ENCODE results near the gene RNLS.

Gene RNLS

GRCh38 chr10:88423732-88424131, 159.4 kb downstream of the RNLS start:
- TF ChIP-seq GLIS3 (CRISPR knock-in tag; IDR thresholded peaks at IDR 0.05) (no peak), ISL1 (CRISPR knock-in tag; IDR thresholded peaks at IDR 0.05) (no peak), POU6F1 (CRISPR knock-in tag; IDR thresholded peaks at IDR 0.05; ENCODE audit: borderline replicate concordance, low read depth) (no peak), TSHZ2 (CRISPR knock-in tag; IDR thresholded peaks at IDR 0.05) (no peak), ARNTL (CRISPR knock-in tag; IDR thresholded peaks at IDR 0.05; ENCODE audit: borderline replicate concordance, low read depth) (no peak), SNAI2 (CRISPR knock-in tag; IDR thresholded peaks at IDR 0.05) (no peak), CREB5 (CRISPR knock-in tag; IDR thresholded peaks at IDR 0.05; ENCODE audit: low read depth) (no peak), ESRRG (CRISPR knock-in tag; IDR thresholded peaks at IDR 0.05) (no peak), PATZ1 (CRISPR knock-in tag; IDR thresholded peaks at IDR 0.05; ENCODE audit: borderline replicate concordance) (no peak), RARB (CRISPR knock-in tag; IDR thresholded peaks at IDR 0.05) (no peak), PPARA (CRISPR knock-in tag; IDR thresholded peaks at IDR 0.05; ENCODE audit: borderline replicate concordance) (no peak), CSRNP3 (CRISPR knock-in tag; IDR thresholded peaks at IDR 0.05) (no peak), TOX (CRISPR knock-in tag; IDR thresholded peaks at IDR 0.05; ENCODE audit: borderline replicate concordance) (no peak), ZNF70 (CRISPR knock-in tag; IDR thresholded peaks at IDR 0.05) (no peak)
- no peak for ATAC-seq

- TF ChIP-seq GLIS3 (CRISPR knock-in tag; IDR thresholded peaks at IDR 0.05) (no peak), ARNTL (CRISPR knock-in tag; IDR thresholded peaks at IDR 0.05; ENCODE audit: borderline replicate concordance, low read depth) (no peak), TCF4 (CRISPR knock-in tag; IDR thresholded peaks at IDR 0.05; ENCODE audit: borderline replicate concordance) (no peak), ZFP3 (CRISPR knock-in tag; IDR thresholded peaks at IDR 0.05) (no peak), RARB (CRISPR knock-in tag; IDR thresholded peaks at IDR 0.05) (no peak), BACH2 (CRISPR knock-in tag; IDR thresholded peaks at IDR 0.05; ENCODE audit: borderline replicate concordance) (no peak), ZNF70 (CRISPR knock-in tag; IDR thresholded peaks at IDR 0.05) (no peak), SNAI2 (CRISPR knock-in tag; IDR thresholded peaks at IDR 0.05) (no peak), ISL1 (CRISPR knock-in tag; IDR thresholded peaks at IDR 0.05) (no peak), CSRNP3 (CRISPR knock-in tag; IDR thresholded peaks at IDR 0.05) (no peak), ZFP30 (CRISPR knock-in tag; IDR thresholded peaks at IDR 0.05) (no peak), ZNF8 (CRISPR knock-in tag; IDR thresholded peaks at IDR 0.05) (no peak), ZC3H10 (CRISPR knock-in tag; IDR thresholded peaks at IDR 0.05) (no peak)
- no peak for ATAC-seq
Measured at GRCh38 chr10:88421590-88421989, 161.5 kb downstream of the RNLS start.

Data from SK-N-SH treated with all-trans-retinoic acid at 6 μM for 48 hours (cell line).